Endothelial cell of umbilical vein (primary cell): Measurements from ENCODE around the gene KLHL42. TPM values are rescaled to one million over a fixed set of nuclear protein-coding genes. Genes with fewer than 3 reads are reported as not detected.
A peak's percentile ranks its signal among the peaks of the same experiment; 100 is the strongest.

Source experiments
- BruUV-seq: library from RNA; stranded (reverse); fragments of 400-500 nt; replicated peaks from 2 replicates; lab custom pipeline; 2021; lab: Mats Ljungman, UMichigan
- CTCF ChIA-PET: fragments of 300-600, 350-600 bp; sonication (Branson Sonifier 250); formaldehyde crosslinking; loops from one replicate; lab custom pipeline; 2021; ENCODE audit warnings: antibody characterized with exemption, inconsistent platforms; lab: Charles Lee
- POLR2A ChIA-PET: fragments of 300-600, 350-600 bp; sonication (Branson Sonifier 250); formaldehyde crosslinking; loops from one replicate; lab custom pipeline; 2021; ENCODE audit warnings: antibody characterized with exemption, inconsistent platforms; lab: Charles Lee
- DNase-seq: peaks from one replicate; pipeline ENCODE4 v3.0.0-alpha.2; 2011; ENCODE audit warnings: low read depth, low spot score
- FAIRE-seq: peaks from 2 replicates; lab custom pipeline; 2011; peaks lifted over from hg19 to GRCh38; lab: Jason Lieb, UNC
- H2AFZ ChIP-seq: 2 replicates; pipeline ENCODE4 v1.6.0; 2012; ENCODE audit warnings: low read depth, low read length, control low read depth, inconsistent platforms
- H3K27ac ChIP-seq: 2 replicates; pipeline ENCODE4 v1.5.1; 2011; ENCODE audit warnings: low read depth, mild to moderate bottlenecking, control low read depth, low read length, moderate library complexity; ENCODE audit not compliant: insufficient read depth
- H3K27me3 ChIP-seq, 2 experiments: 2 replicates each; pipeline versions ENCODE4 v1.6.0 to v1.6.1; 2011; ENCODE audit warnings: low read length in 2 of 2, mixed read lengths in 1 of 2; ENCODE audit not compliant: control insufficient read depth in 2 of 2, insufficient read depth in 2 of 2
- H3K36me3 ChIP-seq, 2 experiments: 2 replicates in 1 of 2; 3 replicates in 1 of 2; pipeline ENCODE4 v1.5.1; 2011; ENCODE audit warnings: low read length in 2 of 2, mild to moderate bottlenecking in 1 of 2, moderate library complexity in 1 of 2; ENCODE audit not compliant: control insufficient read depth in 2 of 2, insufficient read depth in 2 of 2; ENCODE audit errors: extremely low read depth in 1 of 2
- H3K4me1 ChIP-seq: 3 replicates; pipeline ENCODE4 v1.5.1; 2011; ENCODE audit warnings: mild to moderate bottlenecking, low read length; ENCODE audit not compliant: control insufficient read depth, insufficient read depth; ENCODE audit errors: extremely low read depth
- H3K4me2 ChIP-seq: 2 replicates; pipeline ENCODE4 v1.6.1; 2011; ENCODE audit warnings: low read length, control low read depth, mixed read lengths; ENCODE audit not compliant: insufficient read depth
- H3K4me3 ChIP-seq, 3 experiments: fragments of 200-600 bp in 1 of 3; sonication (generic), shearing (Covaris generic) in 1 of 3; replicated peaks in 1 of 3; 2 replicates each; pipeline ENCODE4 v1.5.1; 2011 to 2016; ENCODE audit warnings: control low read depth in 3 of 3, low read length in 3 of 3, mild to moderate bottlenecking in 2 of 3, inconsistent platforms in 1 of 3, low read depth in 1 of 3, moderate library complexity in 1 of 3; ENCODE audit not compliant: insufficient read depth in 1 of 3
- H3K79me2 ChIP-seq: 2 replicates; pipeline ENCODE4 v1.6.0; 2012; ENCODE audit warnings: low read length, inconsistent platforms; ENCODE audit not compliant: control insufficient read depth, insufficient read depth
- H3K9ac ChIP-seq: replicated peaks from 2 replicates; pipeline ENCODE3; 2011; ENCODE audit warnings: low read length, control low read depth; ENCODE audit not compliant: insufficient read depth; ENCODE audit errors: extremely low read depth
- H3K9me1 ChIP-seq: replicated peaks from 3 replicates; pipeline ENCODE4 v1.6.0; 2011; ENCODE audit warnings: mild to moderate bottlenecking, low read length; ENCODE audit not compliant: control insufficient read depth, insufficient read depth; ENCODE audit errors: extremely low read depth
- H3K9me3 ChIP-seq: replicated peaks from 2 replicates; pipeline ENCODE4 v1.5.1; 2012; ENCODE audit warnings: low read length, inconsistent platforms; ENCODE audit not compliant: control insufficient read depth, insufficient read depth
- H4K20me1 ChIP-seq: replicated peaks from 2 replicates; pipeline ENCODE3; 2011; ENCODE audit warnings: mild to moderate bottlenecking, low read length; ENCODE audit not compliant: control insufficient read depth, insufficient read depth; ENCODE audit errors: extremely low read depth
- CTCF ChIP-seq, 2 donors: IDR thresholded peaks; 1 replicate in 1 of 2; 2 replicates in 1 of 2; pipeline ENCODE4 v1.5.1; 2011; ENCODE audit warnings: low read length in 2 of 2, mild to moderate bottlenecking in 2 of 2, moderate library complexity in 2 of 2, control low read depth in 1 of 2, inconsistent platforms in 1 of 2, low read depth in 1 of 2; ENCODE audit not compliant: insufficient read depth in 1 of 2; ENCODE audit errors: extremely low read depth in 1 of 2
- EZH2 ChIP-seq: IDR thresholded peaks from 2 replicates; pipeline ENCODE4 v1.6.1; 2012; ENCODE audit warnings: borderline replicate concordance, low read depth, mild to moderate bottlenecking, moderate library complexity, low read length, inconsistent platforms; ENCODE audit not compliant: severe bottlenecking
- FOS ChIP-seq: IDR thresholded peaks from 2 replicates; pipeline ENCODE4 v1.6.1; 2011; ENCODE audit warnings: mild to moderate bottlenecking, low read length, moderate library complexity, borderline replicate concordance; ENCODE audit not compliant: insufficient read depth
- GATA2 ChIP-seq: IDR thresholded peaks from 2 replicates; pipeline ENCODE4 v1.7.0; 2011; ENCODE audit warnings: low read depth, mild to moderate bottlenecking, moderate library complexity, mixed read lengths, low read length; ENCODE audit not compliant: insufficient read length, insufficient read depth
- JUN ChIP-seq: IDR thresholded peaks from 2 replicates; pipeline ENCODE4 v1.6.1; 2011; ENCODE audit warnings: borderline replicate concordance, low read depth; ENCODE audit not compliant: insufficient read length, insufficient read depth
- MAX ChIP-seq: IDR thresholded peaks from 2 replicates; pipeline ENCODE4 v1.6.1; 2011; ENCODE audit not compliant: insufficient read depth, insufficient read length
- MYC ChIP-seq: IDR thresholded peaks from one replicate; pipeline ENCODE4 v1.6.1; 2011; ENCODE audit warnings: mild to moderate bottlenecking, low read depth, low read length
- POLR2A ChIP-seq: IDR thresholded peaks from 2 replicates; pipeline ENCODE4 v1.6.1; 2012; ENCODE audit warnings: low read depth, mild to moderate bottlenecking, control low read depth, low read length
- POLR2AphosphoS5 ChIP-seq: IDR thresholded peaks from 2 replicates; pipeline ENCODE4 v1.6.1; 2012; ENCODE audit warnings: low read depth, mild to moderate bottlenecking, control low read depth, low read length, moderate library complexity; ENCODE audit not compliant: insufficient read depth
- dilution Hi-C: fragments of 300-500 bp; cut with MboI; formaldehyde crosslinking; loops from one replicate; pipeline ENCODE4 v1.15.0; 2019; ENCODE audit warnings: low sequenced_read_pairs; ENCODE audit not compliant: extremely low pct_ligation_motif_present
- intact Hi-C: fragments of 100-400 bp; cut with micrococcal nuclease; formaldehyde crosslinking; loops from one replicate; pipeline ENCODE4 v1.10.0; 2022
- polyA plus RNA-seq, 4 experiments: library from polyadenylated mRNA; depleted of rRNA in 3 of 4; stranded (reverse) in 3 of 4; unstranded in 1 of 4; fragments of >200 nt; gene quantifications; 2 replicates each; pipeline versions ENCODE4 v1.2.1 to v1.2.3, GENCODE V29; 2011 to 2012; ENCODE audit warnings: missing spikeins in 1 of 4
- total RNA-seq: library from RNA; stranded (reverse); gene quantifications from 2 replicates; pipeline ENCODE4 v1.2.3, GENCODE V29; 2021

Gene KLHL42
- total and polyA plus RNA-seq, 2 donors (not counting 3 experiments of a cell fraction or from before 2014, with no cell fraction given): 20.1 to 36.2 TPM

GRCh38 chr12:27779416-27779919 lies 565 bp upstream of the KLHL42 start:
- dilution Hi-C loops (no loop called here), intact Hi-C loops (no loop called here)
- no peak for TF ChIP-seq JUN
- TF ChIP-seq FOS: no peak
- no peak for TF ChIP-seq EZH2
- no peak for TF ChIP-seq GATA2
- no peak for TF ChIP-seq MAX
- TF ChIP-seq POLR2AphosphoS5: no peak
- TF ChIP-seq POLR2A: no peak
- TF ChIP-seq MYC: no peak
- TF ChIP-seq CTCF (IDR thresholded peaks at IDR 0.05; ENCODE audit: extremely low read depth in 1 of 2, insufficient read depth in 1 of 2, low read depth in 1 of 2, low read length in 2 of 2): no peak
- DNase-seq: peak; percentile 25
- no peaks in the 10 kb centered on the region for H3K27me3 ChIP-seq
- ChIA-PET POLR2A (no interaction called here), CTCF (interaction anchor here (1.0 to 2.4 kb wide), 8 partner anchors 9 to 392 kb away, joined by 3 to 20 read pairs (median 6); no protein-coding TSS in a partner anchor)
- H4K20me1 ChIP-seq: no peaks in the 10 kb centered on the region
- H3K9ac ChIP-seq: peak overlapping the region; percentile 78
- peak overlapping the region; percentile 74 for H2AFZ ChIP-seq
- BruUV-seq: no TSS peak
- H3K9me1 ChIP-seq: no peaks in the 10 kb centered on the region
- peak overlapping the region; percentile 64 for H3K27ac ChIP-seq
- no peaks in the 10 kb centered on the region for H3K36me3 ChIP-seq
- no peaks in the 10 kb centered on the region for H3K9me3 ChIP-seq
- peaks cover 22% of the 10 kb centered on the region for H3K4me1 ChIP-seq
- H3K4me2 ChIP-seq: peak overlapping the region; percentile 60
- peak overlapping the region; percentile 18 to 48 (median 43) for H3K4me3 ChIP-seq
- H3K79me2 ChIP-seq: peaks cover 31% of the 10 kb centered on the region
- peak; percentile 21 for FAIRE-seq
